ENCODE results near the gene CDH23. TPM values are rescaled to one million over a fixed set of nuclear protein-coding genes. Genes with fewer than 3 reads are reported as not detected.

Gene CDH23
- total and polyA plus RNA-seq, 9 of the 15 experiments (the other 6 are each of a cell fraction or from before 2014, with no cell fraction given) = 0.18 to 1.2 (median 0.47) TPM

- peak; percentile 97 for ATAC-seq
- no peak within 1 kb of the TSS; the same call in 2 of the 3 replicates for H3K27ac ChIP-seq (ENCODE audit: extremely low read depth, low read depth, low read length)
- H3K9me1 ChIP-seq (ENCODE audit: control insufficient read depth, insufficient read depth, low read length) = no peaks in the 10 kb centered on the region
- intact Hi-C loops (cut with micrococcal nuclease) = no loop called here
- 2% methylated on average over 51 of the region's 55 CpGs for WGBS (ENCODE audit: insufficient coverage, low coverage, missing lambda C conversion rate)
- CTCF ChIA-PET (ENCODE audit: low intra/inter-chr PET ratio) = interaction anchor here (0.7 to 1.4 kb wide), 2 partner anchors 33 to 123 kb away, joined by 3 to 5 read pairs; no protein-coding TSS in a partner anchor
- peaks cover 28 to 35% of the 10 kb centered on the region in 2 experiments for H3K4me1 ChIP-seq (replicated peaks in 1 of 2; ENCODE audit: control insufficient read depth in 2 of 2, insufficient read depth in 2 of 2, low read length in 2 of 2)
- in situ Hi-C loops (cut with MboI) = no loop called here
- H3K9ac ChIP-seq (ENCODE audit: insufficient read depth in 1 of 2, low read depth in 2 of 2, low read length in 2 of 2) = peak within 1 kb of the TSS; percentile 49 to 90
- H3K9me3 ChIP-seq (replicated peaks; ENCODE audit: control insufficient read depth, insufficient read depth, low read depth, low read length) = no peaks in the 10 kb centered on the region
- H3K4me2 ChIP-seq (ENCODE audit: insufficient read depth, low read length) = peak within 1 kb of the TSS; percentile 88
- peak; percentile 92 to 100 (median 98) for DNase-seq (ENCODE audit: extremely low read depth in 1 of 4, low spot score in 3 of 4)
- no TSS peak for BruUV-seq (replicated peaks)
- FAIRE-seq = peak; percentile 90
- H2AFZ ChIP-seq (ENCODE audit: low read depth, low read length) = peak within 1 kb of the TSS; percentile 90
- H3K4me3 ChIP-seq = peak within 1 kb of the TSS; percentile 49
- POLR2A ChIA-PET = interaction anchor here (0.5 to 2.3 kb wide), 16 partner anchors 9 to 286 kb away, joined by 3 to 12 read pairs (median 3); no protein-coding TSS in a partner anchor
- H3K36me3 ChIP-seq (ENCODE audit: control insufficient read depth, insufficient read depth, low read length) = no peaks in the 10 kb centered on the region
- no peaks in the 10 kb centered on the region for H3K27me3 ChIP-seq (ENCODE audit: control insufficient read depth in 2 of 2, insufficient read depth in 2 of 2, low read length in 2 of 2)
- H3K79me2 ChIP-seq (ENCODE audit: control insufficient read depth, insufficient read depth, low read length) = no peaks in the 10 kb centered on the region; the same call in 2 of the 3 replicates
- 0 out of 2 replicates have a peak, but pooled peaks cover 3% of the 10 kb centered on the region for H4K20me1 ChIP-seq (replicated peaks; ENCODE audit: control insufficient read depth, insufficient read depth, low read length)
- TF ChIP-seq ZBTB33 (CRISPR knock-in tag; IDR thresholded peaks at IDR 0.05) = peak; percentile 59; the same call in 1 of the 2 replicates
- TF ChIP-seq MYC (IDR thresholded peaks at IDR 0.05; ENCODE audit: low read depth, low read length) = peak; percentile 89
- TF ChIP-seq MYC (CRISPR knock-in tag; IDR thresholded peaks at IDR 0.05; ENCODE audit: borderline replicate concordance, low read depth) = no peak
- no peak for TF ChIP-seq TOE1 (IDR thresholded peaks at IDR 0.05; ENCODE audit: borderline replicate concordance)
- TF ChIP-seq TOE1 (CRISPR knock-in tag; IDR thresholded peaks at IDR 0.05; ENCODE audit: borderline replicate concordance, low read depth) = peak; percentile 87; the same call in 1 of the 2 replicates
- 0 out of 2 replicates have a peak, but pooled peaks have one; percentile 61 for TF ChIP-seq GTF2F1 (IDR thresholded peaks at IDR 0.05; ENCODE audit: low read depth, low read length)
- peak; percentile 80 for TF ChIP-seq TBP (optimal IDR thresholded peaks at IDR 0.05; ENCODE audit: low read depth, low read length)
- TF ChIP-seq NBN (IDR thresholded peaks at IDR 0.05; ENCODE audit: low read depth) = peak; percentile 50; the same call in 1 of the 2 replicates
- no peak for TF ChIP-seq ARID2 (IDR thresholded peaks at IDR 0.05)
- peak; percentile 84 for TF ChIP-seq SMC3 (conservative IDR thresholded peaks at IDR 0.05; ENCODE audit: insufficient read depth, low read depth, low read length)
- no peak for TF ChIP-seq GTF2B (IDR thresholded peaks at IDR 0.05; ENCODE audit: extremely low read depth, insufficient read length)
- peak; percentile 67; the same call in 1 of the 2 replicates for TF ChIP-seq CREM (IDR thresholded peaks at IDR 0.05; ENCODE audit: low read depth)
- no peak for TF ChIP-seq ID3 (CRISPR knock-in tag; IDR thresholded peaks at IDR 0.05)
- peak; percentile 78 for TF ChIP-seq ID3 (tag; IDR thresholded peaks at IDR 0.05)
- TF ChIP-seq RBFOX2 (IDR thresholded peaks at IDR 0.05; ENCODE audit: low read depth, low read length) = peak; percentile 90
- TF ChIP-seq SIN3A (IDR thresholded peaks at IDR 0.05; ENCODE audit: borderline replicate concordance in 2 of 2, control insufficient read depth in 1 of 2, low read depth in 2 of 2, low read length in 2 of 2) = peak in 1 of 2 experiments; percentile 32; a peak in 1 of 4 replicates
- TF ChIP-seq ZNF347 (CRISPR knock-in tag; IDR thresholded peaks at IDR 0.05; ENCODE audit: low read depth) = no peak
- TF ChIP-seq ESRRA (IDR thresholded peaks at IDR 0.05; ENCODE audit: borderline replicate concordance, low read depth) = peak; percentile 71; the same call in 1 of the 2 replicates
Measured at GRCh38 chr10:71773221-71773971, 376.7 kb downstream of the CDH23 start, which contains the start of gene VSIR. Gene VSIR (minus strand): TSS chr10:71773520. CDS start chr10:71773439, 81 bp downstream.
